K562 (cell line): ENCODE measurements around the gene WFIKKN1. TPM values are rescaled to one million over a fixed set of nuclear protein-coding genes. Genes with fewer than 3 reads are reported as not detected.

ENCODE experiments used
- ARID1B ChIP-seq: fragments of 450-650 bp; IDR thresholded peaks from 2 replicates; pipeline ENCODE4 v1.6.1; 2016; ENCODE audit warnings: antibody characterized with exemption, mild to moderate bottlenecking, inconsistent platforms
- DPF2 ChIP-seq: fragments of 450-650 bp; IDR thresholded peaks from 2 replicates; pipeline ENCODE4 v1.6.1; 2016
- MYC ChIP-seq, 2 experiments: fragments of 250-450 bp in 1 of 2; sonication (Bioruptor Pico) in 1 of 2; IDR thresholded peaks; 2 replicates each; pipeline versions ENCODE4 v1.5.1 to v1.6.1; 2012 to 2021; ENCODE audit warnings: low read depth in 2 of 2, borderline replicate concordance in 1 of 2, improper control_type of control experiment in 1 of 2, low read length in 1 of 2, mild to moderate bottlenecking in 1 of 2, moderate library complexity in 1 of 2
- NCOR1 ChIP-seq: fragments of 450-650 bp; IDR thresholded peaks from 2 replicates; pipeline ENCODE4 v1.6.1; 2016; ENCODE audit warnings: mild to moderate bottlenecking, moderate library complexity
- PTBP1 ChIP-seq: fragments of 200-400 bp; formaldehyde crosslinking; IDR thresholded peaks from 2 replicates; pipeline ENCODE4 v1.6.1; 2017; ENCODE audit warnings: low read depth, low read length
- RBFOX2 ChIP-seq: fragments of 200-400 bp; formaldehyde crosslinking; IDR thresholded peaks from 2 replicates; pipeline ENCODE4 v1.6.1; 2017; ENCODE audit warnings: low read depth, mild to moderate bottlenecking, low read length, moderate library complexity
- TBP ChIP-seq: optimal IDR thresholded peaks from 2 replicates; pipeline ENCODE3; 2011; ENCODE audit warnings: low read depth, low read length, improper control_type of control experiment
- ZNF175 ChIP-seq: fragments of 200-800 bp; sonication (Bioruptor generic); IDR thresholded peaks from 2 replicates; pipeline ENCODE4 v1.6.1; 2016; ENCODE audit warnings: low read depth, mild to moderate bottlenecking, missing genetic modification characterization, missing compliant biosample characterization
- polyA plus RNA-seq, 8 experiments: library from polyadenylated mRNA; depleted of rRNA in 4 of 8; stranded (reverse) in 5 of 8; unstranded in 3 of 8; fragments of >200 nt; fragmentation: Nextera tagmentation in 2 of 8; fragmentation: Illumina TruSeq in 1 of 8; extraction: Ambion mirVana in 2 of 8; extraction: Trizol in 1 of 8; gene quantifications; 2 replicates each; pipeline versions ENCODE4 v1.2.1 to v1.2.3, GENCODE V29; 2011 to 2014; ENCODE audit warnings: inconsistent platforms in 1 of 8, missing spikeins in 1 of 8
- total RNA-seq, 7 experiments: library from RNA; depleted of rRNA in 6 of 7; stranded (reverse); fragments of >200 nt in 6 of 7; fragmentation: Illumina TruSeq in 2 of 7; extraction: Trizol in 2 of 7; gene quantifications; 2 replicates each; pipeline versions ENCODE4 v1.2.1 to v1.2.3, GENCODE V29; 2011 to 2021; ENCODE audit warnings: low replicate concordance in 1 of 7
- TF ChIP-seq, protein P1 (sequence below), 2 experiments: fragments of 450-650 bp; IDR thresholded peaks; 2 replicates each; pipeline ENCODE4 v1.6.1; 2016
- TF ChIP-seq, protein P2 (sequence below): sonication (generic); formaldehyde crosslinking; IDR thresholded peaks from 2 replicates; pipeline ENCODE4 v1.8.0; 2022; ENCODE audit warnings: mild to moderate bottlenecking, missing genetic modification reagents
- TF ChIP-seq, protein P3 (sequence below): sonication (generic); formaldehyde crosslinking; IDR thresholded peaks from 2 replicates; pipeline ENCODE4 v1.8.0; 2023; ENCODE audit warnings: missing genetic modification reagents, mild to moderate bottlenecking, borderline replicate concordance
- TF ChIP-seq, protein P4 (sequence below): fragments of 250-450 bp; sonication (Bioruptor Pico); IDR thresholded peaks from 2 replicates; pipeline ENCODE4 v1.4.0; 2020; ENCODE audit warnings: mild to moderate bottlenecking, moderate library complexity, borderline replicate concordance

Gene WFIKKN1
- total and polyA plus RNA-seq, 9 of the 15 experiments (the other 6 are each of a cell fraction or from before 2014, with no cell fraction given): 0.14 to 1.1 (median 0.50) TPM; not detected in 4

DNA sequence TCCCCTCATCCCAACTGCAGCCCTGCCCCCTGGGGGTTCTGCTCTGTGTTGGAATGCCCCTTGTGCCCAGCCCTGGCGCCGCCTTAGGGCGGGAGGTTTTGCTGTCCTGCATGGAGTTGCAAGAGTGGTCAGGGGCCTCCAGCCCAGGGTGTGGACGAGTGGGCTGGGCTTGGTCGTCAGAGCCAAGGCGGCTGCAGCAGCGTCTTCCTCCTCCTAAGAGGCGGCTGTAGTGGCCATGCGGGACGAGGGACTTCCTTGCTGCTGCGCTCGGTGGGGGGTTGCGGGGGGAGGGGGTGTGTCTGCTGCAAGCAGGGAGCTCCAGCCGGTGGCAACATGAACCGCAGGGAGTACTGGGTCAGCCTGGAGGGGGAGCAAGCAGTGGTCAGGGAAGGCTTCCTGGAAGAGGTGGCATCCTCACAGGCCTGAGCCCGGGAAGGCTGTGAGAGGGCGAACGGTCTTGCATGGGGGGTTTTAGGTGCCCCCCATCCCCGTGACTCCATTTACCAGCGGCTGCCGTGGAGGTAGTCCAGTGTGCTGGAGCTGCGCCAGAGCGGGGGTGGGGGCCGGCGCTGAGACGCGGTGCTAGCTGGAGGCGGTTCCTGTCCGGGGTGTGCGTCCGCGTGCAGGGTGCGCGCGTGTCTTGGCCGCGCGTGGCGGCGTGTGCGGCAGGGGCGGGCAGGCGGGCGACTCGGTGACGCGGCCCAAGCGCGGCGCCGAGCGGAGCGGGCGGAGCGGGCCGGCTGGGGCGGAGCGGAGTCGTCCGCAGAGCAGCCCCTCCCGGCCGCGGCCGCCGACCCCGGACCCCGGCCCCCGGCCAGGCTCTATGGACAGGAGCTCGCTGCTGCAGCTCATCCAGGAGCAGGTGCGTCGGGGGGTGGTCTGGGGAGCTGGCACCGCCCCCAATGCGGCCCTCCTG, 44.4 kb downstream of the WFIKKN1 start, which contains the start of gene RHBDL1 (continued):
- TF ChIP-seq RBFOX2 (peak; percentile 77), DPF2 (peak; percentile 65), ZNF175 (no peak), NCOR1 (peak; percentile 53), MYC (IDR thresholded peaks at IDR 0.05; ENCODE audit: low read depth, low read length) (0 out of 2 replicates have a peak, but pooled peaks have one; percentile 6), MYC (CRISPR knock-in tag; IDR thresholded peaks at IDR 0.05; ENCODE audit: borderline replicate concordance, low read depth) (peak; percentile 79; the same call in 1 of the 2 replicates), PTBP1 (peak; percentile 98), ARID1B (peak; percentile 44), TBP (peak; percentile 37)
- TF ChIP-seq, protein P1, sequence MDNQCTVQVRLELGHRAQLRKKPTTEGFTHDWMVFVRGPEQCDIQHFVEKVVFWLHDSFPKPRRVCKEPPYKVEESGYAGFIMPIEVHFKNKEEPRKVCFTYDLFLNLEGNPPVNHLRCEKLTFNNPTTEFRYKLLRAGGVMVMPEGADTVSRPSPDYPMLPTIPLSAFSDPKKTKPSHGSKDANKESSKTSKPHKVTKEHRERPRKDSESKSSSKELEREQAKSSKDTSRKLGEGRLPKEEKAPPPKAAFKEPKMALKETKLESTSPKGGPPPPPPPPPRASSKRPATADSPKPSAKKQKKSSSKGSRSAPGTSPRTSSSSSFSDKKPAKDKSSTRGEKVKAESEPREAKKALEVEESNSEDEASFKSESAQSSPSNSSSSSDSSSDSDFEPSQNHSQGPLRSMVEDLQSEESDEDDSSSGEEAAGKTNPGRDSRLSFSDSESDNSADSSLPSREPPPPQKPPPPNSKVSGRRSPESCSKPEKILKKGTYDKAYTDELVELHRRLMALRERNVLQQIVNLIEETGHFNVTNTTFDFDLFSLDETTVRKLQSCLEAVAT (IDR thresholded peaks at IDR 0.05): peak in 1 of 2 experiments; percentile 32; a peak in 1 of 4 replicates
- TF ChIP-seq, protein P2, sequence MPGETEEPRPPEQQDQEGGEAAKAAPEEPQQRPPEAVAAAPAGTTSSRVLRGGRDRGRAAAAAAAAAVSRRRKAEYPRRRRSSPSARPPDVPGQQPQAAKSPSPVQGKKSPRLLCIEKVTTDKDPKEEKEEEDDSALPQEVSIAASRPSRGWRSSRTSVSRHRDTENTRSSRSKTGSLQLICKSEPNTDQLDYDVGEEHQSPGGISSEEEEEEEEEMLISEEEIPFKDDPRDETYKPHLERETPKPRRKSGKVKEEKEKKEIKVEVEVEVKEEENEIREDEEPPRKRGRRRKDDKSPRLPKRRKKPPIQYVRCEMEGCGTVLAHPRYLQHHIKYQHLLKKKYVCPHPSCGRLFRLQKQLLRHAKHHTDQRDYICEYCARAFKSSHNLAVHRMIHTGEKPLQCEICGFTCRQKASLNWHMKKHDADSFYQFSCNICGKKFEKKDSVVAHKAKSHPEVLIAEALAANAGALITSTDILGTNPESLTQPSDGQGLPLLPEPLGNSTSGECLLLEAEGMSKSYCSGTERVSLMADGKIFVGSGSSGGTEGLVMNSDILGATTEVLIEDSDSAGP (CRISPR knock-in tag): peak; percentile 48; the same call in 1 of the 2 replicates
- TF ChIP-seq, protein P3, sequence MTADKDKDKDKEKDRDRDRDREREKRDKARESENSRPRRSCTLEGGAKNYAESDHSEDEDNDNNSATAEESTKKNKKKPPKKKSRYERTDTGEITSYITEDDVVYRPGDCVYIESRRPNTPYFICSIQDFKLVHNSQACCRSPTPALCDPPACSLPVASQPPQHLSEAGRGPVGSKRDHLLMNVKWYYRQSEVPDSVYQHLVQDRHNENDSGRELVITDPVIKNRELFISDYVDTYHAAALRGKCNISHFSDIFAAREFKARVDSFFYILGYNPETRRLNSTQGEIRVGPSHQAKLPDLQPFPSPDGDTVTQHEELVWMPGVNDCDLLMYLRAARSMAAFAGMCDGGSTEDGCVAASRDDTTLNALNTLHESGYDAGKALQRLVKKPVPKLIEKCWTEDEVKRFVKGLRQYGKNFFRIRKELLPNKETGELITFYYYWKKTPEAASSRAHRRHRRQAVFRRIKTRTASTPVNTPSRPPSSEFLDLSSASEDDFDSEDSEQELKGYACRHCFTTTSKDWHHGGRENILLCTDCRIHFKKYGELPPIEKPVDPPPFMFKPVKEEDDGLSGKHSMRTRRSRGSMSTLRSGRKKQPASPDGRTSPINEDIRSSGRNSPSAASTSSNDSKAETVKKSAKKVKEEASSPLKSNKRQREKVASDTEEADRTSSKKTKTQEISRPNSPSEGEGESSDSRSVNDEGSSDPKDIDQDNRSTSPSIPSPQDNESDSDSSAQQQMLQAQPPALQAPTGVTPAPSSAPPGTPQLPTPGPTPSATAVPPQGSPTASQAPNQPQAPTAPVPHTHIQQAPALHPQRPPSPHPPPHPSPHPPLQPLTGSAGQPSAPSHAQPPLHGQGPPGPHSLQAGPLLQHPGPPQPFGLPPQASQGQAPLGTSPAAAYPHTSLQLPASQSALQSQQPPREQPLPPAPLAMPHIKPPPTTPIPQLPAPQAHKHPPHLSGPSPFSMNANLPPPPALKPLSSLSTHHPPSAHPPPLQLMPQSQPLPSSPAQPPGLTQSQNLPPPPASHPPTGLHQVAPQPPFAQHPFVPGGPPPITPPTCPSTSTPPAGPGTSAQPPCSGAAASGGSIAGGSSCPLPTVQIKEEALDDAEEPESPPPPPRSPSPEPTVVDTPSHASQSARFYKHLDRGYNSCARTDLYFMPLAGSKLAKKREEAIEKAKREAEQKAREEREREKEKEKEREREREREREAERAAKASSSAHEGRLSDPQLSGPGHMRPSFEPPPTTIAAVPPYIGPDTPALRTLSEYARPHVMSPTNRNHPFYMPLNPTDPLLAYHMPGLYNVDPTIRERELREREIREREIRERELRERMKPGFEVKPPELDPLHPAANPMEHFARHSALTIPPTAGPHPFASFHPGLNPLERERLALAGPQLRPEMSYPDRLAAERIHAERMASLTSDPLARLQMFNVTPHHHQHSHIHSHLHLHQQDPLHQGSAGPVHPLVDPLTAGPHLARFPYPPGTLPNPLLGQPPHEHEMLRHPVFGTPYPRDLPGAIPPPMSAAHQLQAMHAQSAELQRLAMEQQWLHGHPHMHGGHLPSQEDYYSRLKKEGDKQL (CRISPR knock-in tag): no peak
- TF ChIP-seq, protein P4, sequence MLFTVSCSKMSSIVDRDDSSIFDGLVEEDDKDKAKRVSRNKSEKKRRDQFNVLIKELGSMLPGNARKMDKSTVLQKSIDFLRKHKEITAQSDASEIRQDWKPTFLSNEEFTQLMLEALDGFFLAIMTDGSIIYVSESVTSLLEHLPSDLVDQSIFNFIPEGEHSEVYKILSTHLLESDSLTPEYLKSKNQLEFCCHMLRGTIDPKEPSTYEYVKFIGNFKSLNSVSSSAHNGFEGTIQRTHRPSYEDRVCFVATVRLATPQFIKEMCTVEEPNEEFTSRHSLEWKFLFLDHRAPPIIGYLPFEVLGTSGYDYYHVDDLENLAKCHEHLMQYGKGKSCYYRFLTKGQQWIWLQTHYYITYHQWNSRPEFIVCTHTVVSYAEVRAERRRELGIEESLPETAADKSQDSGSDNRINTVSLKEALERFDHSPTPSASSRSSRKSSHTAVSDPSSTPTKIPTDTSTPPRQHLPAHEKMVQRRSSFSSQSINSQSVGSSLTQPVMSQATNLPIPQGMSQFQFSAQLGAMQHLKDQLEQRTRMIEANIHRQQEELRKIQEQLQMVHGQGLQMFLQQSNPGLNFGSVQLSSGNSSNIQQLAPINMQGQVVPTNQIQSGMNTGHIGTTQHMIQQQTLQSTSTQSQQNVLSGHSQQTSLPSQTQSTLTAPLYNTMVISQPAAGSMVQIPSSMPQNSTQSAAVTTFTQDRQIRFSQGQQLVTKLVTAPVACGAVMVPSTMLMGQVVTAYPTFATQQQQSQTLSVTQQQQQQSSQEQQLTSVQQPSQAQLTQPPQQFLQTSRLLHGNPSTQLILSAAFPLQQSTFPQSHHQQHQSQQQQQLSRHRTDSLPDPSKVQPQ: no peak
